CD4-positive, alpha-beta T cell treated with Interferon gamma for 1 hour (primary cell): ENCODE results near the gene CNTD1.

Experiments
- DNase-seq: peaks from one replicate; pipeline ENCODE4 v3.0.0-alpha.2; 2020

Gene CNTD1

DNA sequence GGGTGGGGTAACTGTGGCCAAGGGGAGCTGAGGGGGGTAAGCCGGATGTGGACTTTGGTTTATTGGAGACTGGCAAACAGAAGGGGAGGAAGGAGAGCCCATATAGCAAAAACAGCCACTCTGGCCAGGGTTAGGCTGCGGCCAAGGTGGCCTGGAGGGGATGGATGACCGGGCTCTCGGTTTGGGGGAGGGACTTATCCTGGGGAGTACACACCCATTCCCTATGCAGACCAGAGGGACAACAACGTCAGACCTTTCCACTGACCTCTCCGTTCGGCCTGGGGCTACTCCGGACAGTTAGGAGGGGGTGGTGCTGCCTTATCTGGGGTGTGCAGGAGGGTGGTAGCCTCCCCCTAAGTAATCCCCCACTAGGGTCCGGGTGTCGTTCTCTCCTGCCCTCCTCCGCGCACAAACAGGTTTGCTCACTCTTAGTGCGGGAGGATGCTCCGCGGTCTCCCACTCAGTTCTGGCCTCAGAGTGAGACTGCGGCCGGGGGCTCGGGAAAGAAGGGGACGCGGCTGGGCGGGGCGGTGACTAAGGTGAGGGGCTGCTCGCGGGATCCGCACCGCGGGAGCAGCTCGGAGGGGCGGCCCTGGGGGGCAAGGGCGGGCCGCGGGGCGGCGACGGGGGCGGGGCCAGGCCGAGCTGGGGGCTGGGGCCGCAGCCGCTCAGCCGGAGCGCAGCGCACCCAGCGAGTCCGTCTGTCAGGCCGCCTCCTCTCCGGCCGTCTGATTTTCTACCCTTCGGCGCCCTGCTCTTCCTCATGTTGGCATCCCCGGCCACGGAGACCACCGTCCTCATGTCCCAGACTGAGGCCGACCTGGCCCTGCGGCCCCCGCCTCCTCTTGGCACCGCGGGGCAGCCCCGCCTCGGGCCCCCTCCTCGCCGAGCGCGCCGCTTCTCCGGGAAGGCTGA is 18.5 kb upstream of the CNTD1 start, which contains the start of gene WNK4:
Gene WNK4, plus strand, starts transcription at position 675 of the 915 bp plus-strand sequence. Its CDS starts 89 bp downstream, at position 764.
- DNase-seq, result no peak

DNA sequence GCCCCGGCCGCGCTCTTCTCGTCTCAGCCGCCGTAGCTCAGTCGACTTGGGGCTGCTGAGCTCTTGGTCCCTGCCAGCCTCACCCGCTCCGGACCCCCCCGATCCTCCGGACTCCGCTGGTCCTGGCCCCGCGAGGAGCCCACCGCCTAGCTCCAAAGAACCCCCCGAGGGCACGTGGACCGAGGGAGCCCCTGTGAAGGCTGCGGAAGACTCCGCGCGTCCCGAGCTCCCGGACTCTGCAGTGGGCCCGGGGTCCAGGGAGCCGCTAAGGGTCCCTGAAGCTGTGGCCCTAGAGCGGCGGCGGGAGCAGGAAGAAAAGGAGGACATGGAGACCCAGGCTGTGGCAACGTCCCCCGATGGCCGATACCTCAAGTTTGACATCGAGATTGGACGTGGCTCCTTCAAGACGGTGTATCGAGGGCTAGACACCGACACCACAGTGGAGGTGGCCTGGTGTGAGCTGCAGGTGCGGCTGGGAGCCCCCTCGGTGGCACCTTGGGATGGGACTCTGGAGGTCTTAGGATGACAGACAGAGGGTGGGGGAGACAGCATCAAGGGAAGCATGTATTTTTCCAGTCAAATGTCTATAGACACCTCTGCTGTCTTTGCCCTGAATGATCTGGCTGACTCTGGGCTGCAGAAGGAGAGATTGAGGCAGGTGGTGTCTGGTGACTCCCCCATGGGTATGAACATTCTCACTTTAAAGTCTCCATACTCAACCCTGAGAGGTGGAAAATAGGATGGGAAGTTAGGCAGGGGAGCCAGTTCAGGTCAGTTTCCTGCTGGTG is 17.6 kb upstream of the CNTD1 start:
- no peak for DNase-seq

DNA sequence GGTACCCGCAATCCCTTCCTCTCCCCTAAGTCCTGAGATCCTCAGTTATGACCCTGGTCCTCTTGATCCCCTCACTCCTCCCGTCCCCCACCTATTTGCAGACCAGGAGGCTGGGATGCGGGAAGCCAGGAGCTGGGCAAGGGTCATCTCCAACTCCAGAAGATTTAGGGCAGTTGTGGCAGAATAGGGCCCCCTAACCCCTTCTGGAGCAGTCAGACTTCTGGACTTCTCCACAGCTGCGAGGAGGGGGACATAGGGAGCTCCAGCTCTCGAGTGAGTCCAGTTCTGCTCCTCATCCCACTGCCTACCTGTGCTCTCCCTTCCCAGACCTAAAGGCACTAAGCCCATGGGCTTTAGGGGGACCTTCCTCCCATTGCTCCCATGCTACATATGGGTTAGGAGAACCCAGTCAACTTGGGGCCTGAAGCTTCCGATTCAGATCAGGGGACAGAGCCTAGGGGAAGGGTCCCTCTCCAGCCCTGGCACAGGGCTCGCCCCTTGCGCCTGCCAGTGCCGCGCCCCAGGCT is 17.0 kb upstream of the CNTD1 start:
- no peak for DNase-seq

DNA sequence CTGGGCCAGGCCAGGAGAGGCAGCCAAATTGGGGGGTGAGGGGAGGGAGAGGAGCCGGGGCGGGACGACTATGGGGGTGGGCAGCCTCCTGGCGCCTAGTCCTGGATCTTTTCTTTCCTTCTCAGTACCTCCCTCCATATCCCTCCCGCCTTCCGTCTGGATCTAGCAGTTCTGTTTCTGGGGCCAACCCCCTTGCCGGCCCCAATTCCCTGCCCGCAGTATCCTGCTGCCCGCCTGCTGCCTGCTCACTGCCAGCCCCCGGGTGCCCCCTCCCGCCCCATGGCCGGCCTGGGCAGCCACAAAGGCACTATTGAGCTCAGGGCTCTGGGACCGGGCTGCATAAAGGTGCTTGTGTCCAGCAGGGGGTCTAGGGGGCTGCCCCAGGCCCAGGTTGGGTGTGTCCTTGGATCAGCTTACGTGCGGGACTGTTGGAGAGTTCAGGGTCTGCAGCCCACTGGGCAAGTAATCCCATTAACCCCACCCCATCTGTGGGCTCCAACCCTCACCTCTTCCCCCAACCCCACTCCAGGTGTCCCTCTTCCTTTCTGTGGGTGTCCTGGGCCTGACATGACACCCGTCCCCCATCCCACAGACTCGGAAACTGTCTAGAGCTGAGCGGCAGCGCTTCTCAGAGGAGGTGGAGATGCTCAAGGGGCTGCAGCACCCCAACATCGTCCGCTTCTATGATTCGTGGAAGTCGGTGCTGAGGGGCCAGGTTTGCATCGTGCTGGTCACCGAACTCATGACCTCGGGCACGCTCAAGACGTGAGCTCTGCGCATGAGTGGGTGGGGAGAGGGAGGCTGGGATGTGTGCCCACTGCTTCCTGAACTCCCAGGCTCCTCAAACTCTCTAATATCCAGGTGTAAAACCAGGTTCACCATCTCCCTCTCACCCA is 16.2 kb upstream of the CNTD1 start:
- DNase-seq, result no peak

DNA sequence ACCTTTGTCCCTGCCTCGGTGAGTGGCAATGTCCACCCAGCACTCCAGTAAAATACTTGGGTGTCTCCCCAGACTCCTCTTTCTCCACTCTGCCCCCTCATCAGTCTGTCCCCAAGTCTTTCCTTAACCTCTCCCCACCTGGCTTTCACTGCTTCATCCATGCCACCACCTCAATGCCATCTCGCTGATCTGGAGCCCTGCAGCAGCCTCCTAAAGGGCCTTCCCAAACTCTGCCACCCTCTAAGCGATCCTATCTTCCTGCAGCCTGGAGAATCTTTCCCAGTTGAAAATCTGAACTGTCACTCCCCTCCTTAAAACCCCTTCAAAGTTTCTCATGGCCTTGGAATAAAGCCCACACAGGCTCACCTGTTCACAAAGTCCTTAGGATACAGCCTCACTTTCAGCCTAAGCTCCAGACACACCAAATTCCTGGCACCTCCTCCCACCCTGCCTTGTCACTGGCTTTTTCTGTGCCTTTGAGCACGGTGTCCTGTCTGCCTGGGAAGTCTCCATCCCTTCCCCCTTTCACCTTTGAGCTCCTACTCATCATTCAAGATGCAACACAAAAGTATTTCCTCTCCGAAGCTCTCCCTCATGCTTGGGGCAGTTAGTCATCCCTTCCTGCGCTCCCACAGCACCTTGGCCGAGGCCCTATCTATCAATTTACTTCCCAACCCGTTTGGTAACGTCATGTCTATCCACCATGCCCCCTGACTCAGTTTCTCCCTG is 15.4 kb upstream of the CNTD1 start:
- DNase-seq, result no peak

DNA sequence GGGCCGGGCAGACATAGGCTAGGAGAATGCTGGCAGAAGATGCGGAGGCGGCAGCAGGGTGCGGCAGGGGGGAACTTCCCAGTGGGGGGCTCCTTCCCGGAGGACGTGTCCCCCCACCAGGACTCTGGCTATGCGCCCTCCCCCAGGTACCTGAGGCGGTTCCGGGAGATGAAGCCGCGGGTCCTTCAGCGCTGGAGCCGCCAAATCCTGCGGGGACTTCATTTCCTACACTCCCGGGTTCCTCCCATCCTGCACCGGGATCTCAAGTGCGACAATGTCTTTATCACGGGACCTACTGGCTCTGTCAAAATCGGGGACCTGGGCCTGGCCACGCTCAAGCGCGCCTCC is 14.9 kb upstream of the CNTD1 start:
- no peak for DNase-seq

DNA sequence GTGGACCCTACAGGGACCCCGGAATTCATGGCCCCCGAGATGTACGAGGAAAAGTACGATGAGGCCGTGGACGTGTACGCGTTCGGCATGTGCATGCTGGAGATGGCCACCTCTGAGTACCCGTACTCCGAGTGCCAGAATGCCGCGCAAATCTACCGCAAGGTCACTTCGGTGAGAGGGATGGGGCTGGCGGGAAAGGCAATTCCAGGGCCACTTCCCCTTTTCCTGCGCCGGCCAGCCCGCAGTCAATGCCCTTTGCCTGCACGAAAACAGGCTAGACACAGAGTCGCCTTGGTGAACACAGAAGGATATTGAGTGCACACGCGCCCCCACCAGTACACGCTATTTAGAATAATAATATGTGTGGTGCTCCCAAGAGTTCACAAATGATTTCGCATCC is 14.3 kb upstream of the CNTD1 start:
- no peak for DNase-seq

DNA sequence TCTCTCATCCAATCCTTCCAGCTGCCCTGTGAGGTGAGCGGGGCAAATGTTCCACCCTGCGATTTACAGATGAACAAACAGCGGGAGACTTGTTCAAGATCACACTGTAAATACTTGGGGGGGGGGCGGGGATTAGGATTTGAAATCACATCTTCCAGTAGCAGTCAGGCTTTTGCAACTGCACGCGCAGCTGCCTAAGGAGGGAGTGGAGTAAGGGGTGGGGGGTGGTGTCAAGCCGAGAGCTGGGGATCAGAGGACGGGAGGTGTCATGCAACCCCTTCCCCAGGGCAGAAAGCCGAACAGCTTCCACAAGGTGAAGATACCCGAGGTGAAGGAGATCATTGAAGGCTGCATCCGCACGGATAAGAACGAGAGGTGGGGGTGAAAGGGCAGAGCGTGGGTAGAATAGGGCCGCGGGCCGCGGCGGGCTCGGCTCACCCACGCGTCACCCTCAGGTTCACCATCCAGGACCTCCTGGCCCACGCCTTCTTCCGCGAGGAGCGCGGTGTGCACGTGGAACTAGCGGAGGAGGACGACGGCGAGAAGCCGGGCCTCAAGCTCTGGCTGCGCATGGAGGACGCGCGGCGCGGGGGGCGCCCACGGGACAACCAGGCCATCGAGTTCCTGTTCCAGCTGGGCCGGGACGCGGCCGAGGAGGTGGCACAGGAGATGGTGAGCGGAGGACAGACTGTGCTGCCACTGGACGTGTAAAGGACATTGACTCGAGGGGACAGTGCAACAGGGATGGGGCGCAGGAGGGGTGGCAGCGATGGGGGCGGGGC is 13.7 kb upstream of the CNTD1 start:
- no peak for DNase-seq

DNA sequence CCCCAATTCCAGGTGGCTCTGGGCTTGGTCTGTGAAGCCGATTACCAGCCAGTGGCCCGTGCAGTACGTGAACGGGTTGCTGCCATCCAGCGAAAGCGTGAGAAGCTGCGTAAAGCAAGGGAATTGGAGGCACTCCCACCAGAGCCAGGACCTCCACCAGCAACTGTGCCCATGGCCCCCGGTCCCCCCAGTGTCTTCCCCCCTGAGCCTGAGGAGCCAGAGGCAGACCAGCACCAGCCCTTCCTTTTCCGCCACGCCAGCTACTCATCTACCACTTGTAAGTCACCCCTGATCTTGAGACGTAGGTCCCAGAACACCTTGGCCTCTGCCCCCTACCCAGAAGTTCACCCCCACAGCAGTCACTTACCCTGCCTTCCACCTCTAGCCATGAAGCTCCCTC is 11.4 kb upstream of the CNTD1 start:
- no peak for DNase-seq

DNA sequence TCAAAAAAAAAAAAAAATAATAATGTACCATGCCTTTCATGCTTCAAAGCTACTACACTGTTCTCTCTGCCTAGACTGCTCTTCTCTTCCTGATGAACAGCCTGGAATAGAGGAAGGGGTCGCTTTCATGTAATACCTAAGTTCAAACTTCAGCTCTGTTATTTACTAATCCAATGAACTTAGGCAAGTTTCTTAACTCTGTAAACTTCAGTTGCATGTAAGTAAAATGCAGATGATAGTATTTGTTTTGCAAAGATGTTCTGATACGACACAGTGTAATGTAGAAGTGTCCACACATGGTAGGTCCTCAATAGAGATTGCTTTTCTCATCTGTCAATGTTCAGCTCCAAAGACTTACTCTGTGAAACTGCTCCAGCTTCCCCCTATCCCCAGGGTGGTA is 6.7 kb upstream of the CNTD1 start:
- DNase-seq, result no peak

DNA sequence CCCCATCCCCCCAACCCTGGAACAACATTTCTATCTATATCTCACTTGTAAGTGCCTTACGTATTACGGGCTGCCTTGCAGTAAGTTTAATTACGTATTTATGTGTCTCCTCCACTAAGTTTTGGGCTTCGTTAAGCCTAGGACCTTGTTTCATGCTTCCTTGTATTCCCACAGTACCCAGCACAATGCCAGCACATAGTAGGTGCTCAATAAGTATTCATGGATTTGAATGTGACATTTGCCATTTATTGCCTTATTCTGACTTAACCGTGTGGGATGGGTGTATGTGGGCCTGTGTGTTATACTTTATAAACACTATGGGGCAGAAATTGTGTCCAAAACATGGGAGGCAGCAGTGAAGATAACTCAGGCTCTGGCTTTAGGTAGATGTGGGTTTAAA is 6.1 kb upstream of the CNTD1 start:
- no peak for DNase-seq

DNA sequence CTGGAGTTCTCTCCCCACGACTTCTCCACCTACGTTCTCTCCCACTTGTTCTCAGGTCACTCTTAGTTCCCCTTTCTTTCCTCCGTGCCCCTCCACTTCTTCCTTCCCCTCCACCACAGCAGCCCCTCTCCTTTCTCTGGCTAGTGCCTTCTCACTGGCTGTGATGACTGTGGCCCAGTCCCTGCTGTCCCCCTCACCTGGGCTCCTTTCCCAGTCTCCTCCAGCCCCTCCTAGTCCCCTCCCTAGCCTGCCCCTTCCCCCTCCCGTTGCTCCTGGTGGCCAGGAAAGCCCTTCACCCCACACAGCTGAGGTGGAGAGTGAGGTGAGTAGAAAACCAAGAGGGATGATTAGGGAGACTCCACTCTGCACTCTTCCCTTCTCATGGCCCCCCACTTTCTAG is 3.6 kb upstream of the CNTD1 start:
- no peak for DNase-seq

DNA sequence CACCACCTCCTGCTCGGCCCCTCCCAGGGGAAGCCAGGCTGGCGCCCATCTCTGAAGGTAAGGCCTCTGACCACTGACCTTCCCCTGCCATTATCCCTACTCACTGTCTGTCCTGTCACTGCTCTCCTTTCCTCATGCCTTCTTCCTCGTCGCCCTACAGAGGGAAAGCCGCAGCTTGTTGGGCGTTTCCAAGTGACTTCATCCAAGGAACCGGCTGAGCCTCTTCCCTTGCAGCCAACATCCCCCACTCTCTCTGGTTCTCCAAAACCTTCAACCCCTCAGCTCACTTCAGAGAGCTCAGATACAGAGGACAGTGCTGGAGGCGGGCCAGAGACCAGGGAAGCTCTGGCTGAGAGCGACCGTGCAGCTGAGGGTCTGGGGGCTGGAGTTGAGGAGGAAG is 3.2 kb upstream of the CNTD1 start:
- DNase-seq, result no peak

DNA sequence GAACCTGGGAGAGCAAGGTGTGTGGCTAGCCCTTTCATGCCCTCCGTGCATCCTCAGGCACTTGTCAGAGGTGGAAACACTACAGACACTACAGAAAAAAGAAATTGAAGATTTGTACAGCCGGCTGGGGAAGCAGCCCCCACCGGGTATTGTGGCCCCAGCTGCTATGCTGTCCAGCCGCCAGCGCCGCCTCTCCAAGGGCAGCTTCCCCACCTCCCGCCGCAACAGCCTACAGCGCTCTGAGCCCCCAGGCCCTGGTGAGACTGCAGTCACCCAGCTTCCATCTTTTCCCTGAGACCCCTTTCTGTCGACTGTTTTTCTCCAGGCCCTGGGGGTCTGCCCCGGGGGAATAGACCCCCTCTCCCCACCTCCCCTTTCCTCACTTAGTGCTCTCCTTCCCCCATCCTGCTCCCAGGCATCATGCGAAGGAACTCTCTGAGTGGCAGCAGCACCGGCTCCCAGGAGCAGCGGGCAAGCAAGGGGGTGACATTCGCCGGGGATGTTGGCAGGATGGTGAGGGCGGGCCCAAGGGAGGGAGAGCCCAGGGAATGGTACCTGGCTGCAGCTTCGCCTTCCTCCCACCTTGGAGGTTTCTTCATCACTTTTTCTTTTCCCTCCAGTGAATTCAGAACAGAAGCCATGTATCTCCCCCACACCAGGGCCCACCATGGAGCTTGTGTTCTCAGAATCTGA is 2.4 kb upstream of the CNTD1 start:
- DNase-seq, result no peak

DNA sequence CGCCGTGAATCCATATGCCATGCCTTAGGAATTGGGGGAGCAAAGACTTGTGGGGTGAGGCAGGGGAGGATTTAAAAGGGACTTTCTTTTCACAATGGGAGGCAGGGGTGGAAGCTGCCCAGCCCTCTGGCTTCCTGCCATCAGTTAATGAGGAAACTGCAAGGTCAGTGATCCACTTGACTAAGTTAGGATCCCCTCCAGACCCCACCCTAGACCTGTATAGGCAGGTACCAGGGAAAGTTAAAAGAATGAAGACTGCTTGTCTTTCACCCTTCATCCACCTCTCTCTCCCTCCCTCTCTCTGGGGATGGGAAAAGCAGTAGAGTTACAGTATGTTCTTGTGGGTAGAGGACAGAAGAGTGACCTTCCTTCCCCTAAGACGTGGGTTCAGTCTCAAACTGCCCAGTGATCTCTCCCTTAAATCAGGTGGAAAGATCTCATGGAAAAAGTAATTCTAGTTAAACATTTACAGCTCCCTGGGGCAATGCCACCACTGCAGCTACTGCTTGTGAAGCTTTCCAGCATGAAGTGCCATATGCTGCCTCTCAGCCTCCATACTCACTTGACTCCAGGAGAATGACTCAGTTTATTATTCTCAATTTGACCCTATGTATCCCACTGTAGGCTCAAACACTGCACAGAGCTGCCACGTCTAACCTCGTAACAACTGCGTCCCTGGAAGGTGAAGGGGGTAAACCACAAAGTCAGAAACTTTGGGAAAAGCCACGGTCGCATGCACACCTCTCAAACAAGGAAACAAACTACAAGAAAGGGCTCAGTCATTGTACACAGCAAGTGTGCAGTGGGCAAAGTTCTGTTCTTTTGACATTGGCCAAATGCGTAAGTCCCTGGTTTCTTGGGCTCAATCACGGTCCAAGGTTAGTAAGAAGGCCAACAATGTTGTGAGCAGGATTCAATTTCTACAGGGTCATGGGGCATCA is 1.3 kb upstream of the CNTD1 start:
- no peak for DNase-seq

DNA sequence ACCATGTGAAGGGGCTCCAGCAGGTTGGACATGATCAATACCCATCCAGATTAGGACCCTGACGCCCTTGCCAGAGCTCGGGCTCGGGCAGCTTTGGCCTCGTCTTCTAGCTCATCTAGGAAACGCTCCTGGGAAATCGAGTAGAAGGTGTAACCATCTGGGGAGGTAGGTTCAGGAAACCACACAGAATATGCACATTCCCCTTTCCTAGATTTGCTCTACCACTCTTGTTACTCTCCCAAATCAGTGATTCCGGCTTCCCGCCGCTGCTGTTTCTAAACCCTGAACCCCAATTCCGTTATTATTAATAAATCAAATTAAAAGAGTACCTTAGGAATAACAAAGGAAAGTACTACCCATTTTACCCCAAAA is 664 bp upstream of the CNTD1 start:
- DNase-seq, result no peak

DNA sequence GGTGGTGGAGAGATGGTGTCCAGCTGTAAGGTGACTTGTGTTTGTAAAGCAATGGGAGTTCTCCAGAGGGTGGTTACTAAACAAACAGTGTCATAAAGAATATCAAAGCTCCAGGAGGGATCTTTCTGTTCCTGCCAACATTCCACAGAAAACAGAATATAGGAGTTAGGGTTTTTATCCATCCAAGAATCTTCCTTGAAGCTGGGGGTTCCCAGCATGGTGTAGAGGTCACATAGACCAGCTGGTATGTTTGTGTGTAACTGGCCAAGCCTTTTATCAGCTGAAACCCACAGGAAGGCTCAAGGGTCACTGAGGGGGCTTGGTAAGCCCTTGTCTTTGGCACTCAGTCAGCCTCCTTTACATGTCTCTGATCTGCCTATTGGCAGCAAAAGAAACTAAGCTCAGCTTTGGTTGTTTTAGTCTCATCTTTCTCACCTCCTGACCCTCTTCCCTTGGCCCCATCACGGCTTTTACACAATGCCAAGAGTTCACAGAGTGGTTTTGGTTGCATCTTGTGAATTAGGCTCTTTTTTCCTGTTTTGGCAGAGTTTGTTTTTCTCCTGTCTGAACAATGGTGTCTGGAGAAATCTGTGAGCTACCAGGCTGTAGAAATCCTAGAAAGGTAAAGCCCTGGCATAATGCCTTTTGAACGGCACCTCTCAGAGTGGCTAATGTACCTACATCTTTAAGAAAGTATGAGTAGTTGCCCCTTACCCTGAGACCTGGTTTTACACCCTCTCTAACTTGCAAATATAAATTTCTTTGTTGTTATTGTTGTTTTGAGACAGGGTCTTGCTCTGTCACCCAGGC is 4.6 kb downstream of the CNTD1 start:
- DNase-seq, result no peak

DNA sequence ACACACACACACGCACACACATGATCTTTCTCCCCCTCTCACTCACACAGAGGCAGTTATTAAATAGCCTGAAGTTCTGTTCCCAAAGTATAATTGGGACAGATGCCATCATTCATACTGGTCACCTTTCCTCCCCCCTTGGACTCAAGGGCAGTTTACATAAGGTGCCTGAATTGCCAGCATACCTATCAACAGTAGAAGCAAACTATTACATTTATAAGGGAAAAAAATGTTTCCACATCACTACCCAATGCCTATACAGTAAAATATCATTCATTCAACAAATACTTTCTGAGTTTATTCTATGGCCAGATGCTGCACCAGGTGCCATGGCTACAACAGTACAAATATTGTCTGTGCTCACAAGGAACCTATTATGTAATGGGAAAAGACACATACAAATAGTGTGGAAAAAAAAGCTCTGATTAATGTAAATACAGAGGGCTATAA is 6.3 kb downstream of the CNTD1 start:
- no peak for DNase-seq

DNA sequence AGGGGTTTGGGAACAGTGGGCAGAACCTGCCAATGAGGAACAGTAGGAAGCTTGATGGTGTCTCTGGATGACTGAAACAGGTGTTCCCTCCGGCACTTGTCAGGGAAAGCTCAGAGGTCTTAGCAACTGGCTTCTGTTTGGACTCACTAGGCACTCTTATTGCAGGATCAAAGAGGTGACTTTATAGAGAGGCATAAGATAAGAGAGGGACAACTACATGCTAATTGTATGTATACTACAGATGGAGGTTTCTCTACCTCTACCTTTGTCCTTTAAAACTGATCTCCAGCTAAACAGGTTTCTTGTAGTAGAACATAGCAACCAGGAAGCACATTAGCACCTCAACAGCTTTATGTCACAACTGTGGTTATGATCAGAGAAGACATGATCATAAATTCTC is 7.6 kb downstream of the CNTD1 start:
- no peak for DNase-seq
